ENCODE results near the gene CD302.

DNA sequence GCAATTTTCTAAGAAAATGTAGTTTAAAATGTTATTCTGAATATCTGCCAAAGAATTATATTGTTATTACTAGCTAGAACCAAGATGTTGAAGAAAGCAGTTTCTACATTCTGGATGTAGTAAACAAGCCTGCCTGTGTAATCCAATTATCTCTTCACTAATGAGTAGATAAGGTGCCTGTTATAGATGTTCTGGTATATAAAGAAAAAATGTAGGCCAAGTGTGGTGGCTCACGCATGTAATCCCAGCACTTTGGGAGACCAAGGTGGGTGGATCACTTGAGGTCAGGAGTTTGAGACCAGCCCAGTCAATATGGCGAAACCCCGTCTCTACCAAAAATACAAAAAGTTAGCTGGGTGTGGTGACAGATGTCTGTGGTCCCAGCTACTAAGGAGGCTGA is 28.9 kb downstream of the CD302 start:
- no peak for TF ChIP-seq MEF2A (IDR thresholded peaks at IDR 0.05; ENCODE audit: insufficient read depth, low read depth, low read length)
- TF ChIP-seq SIN3A (IDR thresholded peaks at IDR 0.05; ENCODE audit: low read depth, low read length) = no peak
- TF ChIP-seq, protein P1, sequence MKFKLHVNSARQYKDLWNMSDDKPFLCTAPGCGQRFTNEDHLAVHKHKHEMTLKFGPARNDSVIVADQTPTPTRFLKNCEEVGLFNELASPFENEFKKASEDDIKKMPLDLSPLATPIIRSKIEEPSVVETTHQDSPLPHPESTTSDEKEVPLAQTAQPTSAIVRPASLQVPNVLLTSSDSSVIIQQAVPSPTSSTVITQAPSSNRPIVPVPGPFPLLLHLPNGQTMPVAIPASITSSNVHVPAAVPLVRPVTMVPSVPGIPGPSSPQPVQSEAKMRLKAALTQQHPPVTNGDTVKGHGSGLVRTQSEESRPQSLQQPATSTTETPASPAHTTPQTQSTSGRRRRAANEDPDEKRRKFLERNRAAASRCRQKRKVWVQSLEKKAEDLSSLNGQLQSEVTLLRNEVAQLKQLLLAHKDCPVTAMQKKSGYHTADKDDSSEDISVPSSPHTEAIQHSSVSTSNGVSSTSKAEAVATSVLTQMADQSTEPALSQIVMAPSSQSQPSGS (IDR thresholded peaks at IDR 0.05; ENCODE audit: low read length) = no peak
- no peak for TF ChIP-seq CEBPB (IDR thresholded peaks at IDR 0.05; ENCODE audit: borderline replicate concordance in 1 of 2, low read depth in 2 of 2, low read length in 2 of 2)
- TF ChIP-seq, protein P2, sequence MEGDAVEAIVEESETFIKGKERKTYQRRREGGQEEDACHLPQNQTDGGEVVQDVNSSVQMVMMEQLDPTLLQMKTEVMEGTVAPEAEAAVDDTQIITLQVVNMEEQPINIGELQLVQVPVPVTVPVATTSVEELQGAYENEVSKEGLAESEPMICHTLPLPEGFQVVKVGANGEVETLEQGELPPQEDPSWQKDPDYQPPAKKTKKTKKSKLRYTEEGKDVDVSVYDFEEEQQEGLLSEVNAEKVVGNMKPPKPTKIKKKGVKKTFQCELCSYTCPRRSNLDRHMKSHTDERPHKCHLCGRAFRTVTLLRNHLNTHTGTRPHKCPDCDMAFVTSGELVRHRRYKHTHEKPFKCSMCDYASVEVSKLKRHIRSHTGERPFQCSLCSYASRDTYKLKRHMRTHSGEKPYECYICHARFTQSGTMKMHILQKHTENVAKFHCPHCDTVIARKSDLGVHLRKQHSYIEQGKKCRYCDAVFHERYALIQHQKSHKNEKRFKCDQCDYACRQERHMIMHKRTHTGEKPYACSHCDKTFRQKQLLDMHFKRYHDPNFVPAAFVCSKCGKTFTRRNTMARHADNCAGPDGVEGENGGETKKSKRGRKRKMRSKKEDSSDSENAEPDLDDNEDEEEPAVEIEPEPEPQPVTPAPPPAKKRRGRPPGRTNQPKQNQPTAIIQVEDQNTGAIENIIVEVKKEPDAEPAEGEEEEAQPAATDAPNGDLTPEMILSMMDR (IDR thresholded peaks at IDR 0.05 in 2 of 3, conservative IDR thresholded peaks at IDR 0.05 in 1 of 3; ENCODE audit: control insufficient read depth in 2 of 3, extremely low read depth in 1 of 3, insufficient read depth in 1 of 3, low read depth in 3 of 3, low read length in 3 of 3) = no peak
- TF ChIP-seq POLR2AphosphoS2 (IDR thresholded peaks at IDR 0.05; ENCODE audit: low read depth, low read length) = no peak
- TF ChIP-seq, protein P3, sequence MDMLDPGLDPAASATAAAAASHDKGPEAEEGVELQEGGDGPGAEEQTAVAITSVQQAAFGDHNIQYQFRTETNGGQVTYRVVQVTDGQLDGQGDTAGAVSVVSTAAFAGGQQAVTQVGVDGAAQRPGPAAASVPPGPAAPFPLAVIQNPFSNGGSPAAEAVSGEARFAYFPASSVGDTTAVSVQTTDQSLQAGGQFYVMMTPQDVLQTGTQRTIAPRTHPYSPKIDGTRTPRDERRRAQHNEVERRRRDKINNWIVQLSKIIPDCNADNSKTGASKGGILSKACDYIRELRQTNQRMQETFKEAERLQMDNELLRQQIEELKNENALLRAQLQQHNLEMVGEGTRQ (IDR thresholded peaks at IDR 0.05; ENCODE audit: borderline replicate concordance, low read depth, low read length) = no peak
